ENCODE data around the gene FSTL5.

GRCh38 chr4:161356351-161356750 is 807.4 kb downstream of the FSTL5 start:
- TF ChIP-seq, protein P1, sequence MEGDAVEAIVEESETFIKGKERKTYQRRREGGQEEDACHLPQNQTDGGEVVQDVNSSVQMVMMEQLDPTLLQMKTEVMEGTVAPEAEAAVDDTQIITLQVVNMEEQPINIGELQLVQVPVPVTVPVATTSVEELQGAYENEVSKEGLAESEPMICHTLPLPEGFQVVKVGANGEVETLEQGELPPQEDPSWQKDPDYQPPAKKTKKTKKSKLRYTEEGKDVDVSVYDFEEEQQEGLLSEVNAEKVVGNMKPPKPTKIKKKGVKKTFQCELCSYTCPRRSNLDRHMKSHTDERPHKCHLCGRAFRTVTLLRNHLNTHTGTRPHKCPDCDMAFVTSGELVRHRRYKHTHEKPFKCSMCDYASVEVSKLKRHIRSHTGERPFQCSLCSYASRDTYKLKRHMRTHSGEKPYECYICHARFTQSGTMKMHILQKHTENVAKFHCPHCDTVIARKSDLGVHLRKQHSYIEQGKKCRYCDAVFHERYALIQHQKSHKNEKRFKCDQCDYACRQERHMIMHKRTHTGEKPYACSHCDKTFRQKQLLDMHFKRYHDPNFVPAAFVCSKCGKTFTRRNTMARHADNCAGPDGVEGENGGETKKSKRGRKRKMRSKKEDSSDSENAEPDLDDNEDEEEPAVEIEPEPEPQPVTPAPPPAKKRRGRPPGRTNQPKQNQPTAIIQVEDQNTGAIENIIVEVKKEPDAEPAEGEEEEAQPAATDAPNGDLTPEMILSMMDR (IDR thresholded peaks at IDR 0.05 in 4 of 5, conservative IDR thresholded peaks at IDR 0.05 in 1 of 5): no peak
- TF ChIP-seq POLR2A (IDR thresholded peaks at IDR 0.05): no peak
